GM23248 (cell line): ENCODE measurements around the gene DLG2.
"Not testable (repeated sequence)": the region's sequence is repeated elsewhere in the genome, so short reads cannot be mapped to it uniquely, and the experiment has no call there.

ENCODE experiments used
- EZH2 ChIP-seq: fragments of 200-600 bp; sonication (generic); IDR thresholded peaks from 2 replicates; pipeline ENCODE4 v1.6.1; 2018; ENCODE audit warnings: antibody characterized with exemption, mild to moderate bottlenecking; ENCODE audit not compliant: insufficient read depth, poor library complexity, severe bottlenecking
- EZH2phosphoT487 ChIP-seq: fragments of 200-600 bp; sonication (generic); IDR thresholded peaks from 2 replicates; pipeline ENCODE4 v1.6.1; 2018; ENCODE audit warnings: antibody characterized with exemption, moderate library complexity, mild to moderate bottlenecking, low read depth; ENCODE audit not compliant: insufficient read depth

DNA sequence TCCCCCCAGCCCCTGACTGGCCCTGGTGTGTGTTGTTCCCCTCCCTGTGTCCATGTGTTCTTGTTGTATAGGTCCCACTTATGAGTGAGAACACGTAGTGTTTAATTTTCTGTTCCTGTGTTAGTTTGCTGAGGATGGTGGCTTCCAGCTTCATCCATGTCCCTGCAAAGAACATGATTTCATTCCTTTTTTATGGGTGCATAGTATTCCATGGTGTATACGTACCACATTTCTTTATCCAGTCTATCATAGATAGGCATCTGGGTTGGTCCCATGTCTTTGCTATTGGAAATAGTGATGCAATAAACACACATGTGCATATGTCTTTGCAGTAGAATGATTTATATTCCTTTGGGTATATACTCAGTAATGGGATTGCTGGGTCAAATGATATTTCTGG is 1895.9 kb downstream of the DLG2 start:
- not testable (repeated sequence) for TF ChIP-seq EZH2, EZH2phosphoT487
